ENCODE data around the gene ST7. TPM values are rescaled to one million over a fixed set of nuclear protein-coding genes. Genes with fewer than 3 reads are reported as not detected.

Gene ST7
- total and polyA plus RNA-seq, 2 of the 13 experiments (the other 11 are each of a cell fraction or from before 2014, with no cell fraction given) = 17.3 to 23.5 TPM

DNA sequence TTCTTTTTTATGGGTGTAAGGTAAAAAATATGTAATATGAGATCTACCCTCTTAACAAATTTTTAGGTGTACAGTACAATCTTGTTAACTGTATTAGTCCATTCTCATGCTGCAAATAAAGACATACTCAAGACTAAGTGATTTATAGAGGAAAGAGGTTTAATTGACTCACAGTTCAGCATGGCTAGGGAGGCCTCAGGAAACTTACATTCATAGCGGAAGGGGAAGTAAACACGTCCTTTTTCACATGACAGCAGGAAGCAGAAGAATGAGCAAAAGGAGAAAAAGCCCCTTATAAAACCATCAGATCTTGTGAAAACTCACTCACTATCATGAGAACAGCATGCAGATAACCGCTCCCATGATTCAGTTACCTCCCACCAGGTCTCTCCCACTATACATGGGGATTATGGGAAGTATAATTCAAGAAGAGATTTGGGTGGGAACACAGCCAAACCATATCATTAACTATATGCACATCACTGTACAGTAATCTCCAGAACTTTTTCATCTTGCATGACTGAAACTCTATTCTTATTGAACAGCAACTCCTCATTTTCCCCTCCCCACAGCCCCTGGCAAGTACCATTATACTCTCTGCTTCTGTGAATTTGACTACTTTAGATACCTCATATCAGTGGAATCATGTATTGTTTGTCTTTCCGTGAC lies 242.2 kb downstream of the ST7 start:
- POLR2A ChIA-PET = no interaction called here
- H3K4me3 ChIP-seq (replicated peaks in 1 of 3; ENCODE audit: insufficient read depth in 1 of 3, low read depth in 2 of 3, low read length in 3 of 3) = no peak overlapping the region
- no peaks in the 10 kb centered on the region for H3K9me3 ChIP-seq (ENCODE audit: low read length)
- BruUV-seq (replicated peaks) = no TSS peak
- H3K4me2 ChIP-seq (ENCODE audit: low read depth, low read length) = no peak overlapping the region
- H3K9ac ChIP-seq (ENCODE audit: insufficient read depth, low read depth, low read length) = no peak overlapping the region
- H3K27me3 ChIP-seq (ENCODE audit: control insufficient read depth in 1 of 2, insufficient read depth in 2 of 2, low read length in 2 of 2) = no peaks in the 10 kb centered on the region
- no peaks in the 10 kb centered on the region for H3K79me2 ChIP-seq (ENCODE audit: insufficient read depth, low read length)
- in situ Hi-C loops (cut with HindIII; ENCODE audit: extremely low pct_ligation_motif_present, low pct_unique_long_range_greater_than_20kb) = no loop called here
- no peak overlapping the region for H3K27ac ChIP-seq (ENCODE audit: extremely low read length, insufficient read depth, low read length)
- no peak overlapping the region for H2AFZ ChIP-seq (ENCODE audit: low read length)
- intact Hi-C loops (cut with micrococcal nuclease; ENCODE audit: unreplicated experiment) = no loop called here
- no peaks in the 10 kb centered on the region for H3K4me1 ChIP-seq (ENCODE audit: insufficient read depth, low read length)
- peaks cover 3 to 9% of the 10 kb centered on the region in 2 experiments; a peak in 2 of 5 replicates for H3K36me3 ChIP-seq (replicated peaks in 1 of 2; ENCODE audit: control insufficient read depth in 1 of 2, insufficient read depth in 2 of 2, low read length in 2 of 2)
- no peak for DNase-seq (ENCODE audit: low spot score)
- CTCF ChIA-PET (ENCODE audit: low intra/inter-chr PET ratio, low total read pairs) = no interaction called here
- ATAC-seq = no peak
- TF ChIP-seq, protein P1, sequence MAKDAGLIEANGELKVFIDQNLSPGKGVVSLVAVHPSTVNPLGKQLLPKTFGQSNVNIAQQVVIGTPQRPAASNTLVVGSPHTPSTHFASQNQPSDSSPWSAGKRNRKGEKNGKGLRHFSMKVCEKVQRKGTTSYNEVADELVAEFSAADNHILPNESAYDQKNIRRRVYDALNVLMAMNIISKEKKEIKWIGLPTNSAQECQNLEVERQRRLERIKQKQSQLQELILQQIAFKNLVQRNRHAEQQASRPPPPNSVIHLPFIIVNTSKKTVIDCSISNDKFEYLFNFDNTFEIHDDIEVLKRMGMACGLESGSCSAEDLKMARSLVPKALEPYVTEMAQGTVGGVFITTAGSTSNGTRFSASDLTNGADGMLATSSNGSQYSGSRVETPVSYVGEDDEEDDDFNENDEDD (CRISPR knock-in tag; IDR thresholded peaks at IDR 0.05; ENCODE audit: borderline replicate concordance) = no peak
- TF ChIP-seq ZMAT3 (CRISPR knock-in tag; conservative IDR thresholded peaks at IDR 0.05) = no peak
- TF ChIP-seq ZNF329 (CRISPR knock-in tag; IDR thresholded peaks at IDR 0.05; ENCODE audit: low read depth) = no peak
- no peak for TF ChIP-seq STAG1 (CRISPR knock-in tag; IDR thresholded peaks at IDR 0.05)
- TF ChIP-seq ZNF496 (CRISPR knock-in tag; IDR thresholded peaks at IDR 0.05; ENCODE audit: insufficient replicate concordance) = no peak
- TF ChIP-seq, protein P2, sequence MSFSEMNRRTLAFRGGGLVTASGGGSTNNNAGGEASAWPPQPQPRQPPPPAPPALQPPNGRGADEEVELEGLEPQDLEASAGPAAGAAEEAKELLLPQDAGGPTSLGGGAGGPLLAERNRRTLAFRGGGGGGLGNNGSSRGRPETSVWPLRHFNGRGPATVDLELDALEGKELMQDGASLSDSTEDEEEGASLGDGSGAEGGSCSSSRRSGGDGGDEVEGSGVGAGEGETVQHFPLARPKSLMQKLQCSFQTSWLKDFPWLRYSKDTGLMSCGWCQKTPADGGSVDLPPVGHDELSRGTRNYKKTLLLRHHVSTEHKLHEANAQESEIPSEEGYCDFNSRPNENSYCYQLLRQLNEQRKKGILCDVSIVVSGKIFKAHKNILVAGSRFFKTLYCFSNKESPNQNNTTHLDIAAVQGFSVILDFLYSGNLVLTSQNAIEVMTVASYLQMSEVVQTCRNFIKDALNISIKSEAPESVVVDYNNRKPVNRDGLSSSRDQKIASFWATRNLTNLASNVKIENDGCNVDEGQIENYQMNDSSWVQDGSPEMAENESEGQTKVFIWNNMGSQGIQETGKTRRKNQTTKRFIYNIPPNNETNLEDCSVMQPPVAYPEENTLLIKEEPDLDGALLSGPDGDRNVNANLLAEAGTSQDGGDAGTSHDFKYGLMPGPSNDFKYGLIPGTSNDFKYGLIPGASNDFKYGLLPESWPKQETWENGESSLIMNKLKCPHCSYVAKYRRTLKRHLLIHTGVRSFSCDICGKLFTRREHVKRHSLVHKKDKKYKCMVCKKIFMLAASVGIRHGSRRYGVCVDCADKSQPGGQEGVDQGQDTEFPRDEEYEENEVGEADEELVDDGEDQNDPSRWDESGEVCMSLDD (CRISPR knock-in tag; IDR thresholded peaks at IDR 0.05; ENCODE audit: borderline replicate concordance) = no peak
- TF ChIP-seq, protein P3, sequence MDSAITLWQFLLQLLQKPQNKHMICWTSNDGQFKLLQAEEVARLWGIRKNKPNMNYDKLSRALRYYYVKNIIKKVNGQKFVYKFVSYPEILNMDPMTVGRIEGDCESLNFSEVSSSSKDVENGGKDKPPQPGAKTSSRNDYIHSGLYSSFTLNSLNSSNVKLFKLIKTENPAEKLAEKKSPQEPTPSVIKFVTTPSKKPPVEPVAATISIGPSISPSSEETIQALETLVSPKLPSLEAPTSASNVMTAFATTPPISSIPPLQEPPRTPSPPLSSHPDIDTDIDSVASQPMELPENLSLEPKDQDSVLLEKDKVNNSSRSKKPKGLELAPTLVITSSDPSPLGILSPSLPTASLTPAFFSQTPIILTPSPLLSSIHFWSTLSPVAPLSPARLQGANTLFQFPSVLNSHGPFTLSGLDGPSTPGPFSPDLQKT (CRISPR knock-in tag; IDR thresholded peaks at IDR 0.05; ENCODE audit: borderline replicate concordance) = no peak
- no peak for TF ChIP-seq ZNF24 (IDR thresholded peaks at IDR 0.05)
- TF ChIP-seq TEAD2 (CRISPR knock-in tag; IDR thresholded peaks at IDR 0.05) = no peak
- TF ChIP-seq, protein P4, sequence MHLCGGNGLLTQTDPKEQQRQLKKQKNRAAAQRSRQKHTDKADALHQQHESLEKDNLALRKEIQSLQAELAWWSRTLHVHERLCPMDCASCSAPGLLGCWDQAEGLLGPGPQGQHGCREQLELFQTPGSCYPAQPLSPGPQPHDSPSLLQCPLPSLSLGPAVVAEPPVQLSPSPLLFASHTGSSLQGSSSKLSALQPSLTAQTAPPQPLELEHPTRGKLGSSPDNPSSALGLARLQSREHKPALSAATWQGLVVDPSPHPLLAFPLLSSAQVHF (CRISPR knock-in tag; IDR thresholded peaks at IDR 0.05) = no peak
- no peak for TF ChIP-seq SNAPC2 (CRISPR knock-in tag; IDR thresholded peaks at IDR 0.05)
- no peak for TF ChIP-seq ZNF260 (CRISPR knock-in tag; IDR thresholded peaks at IDR 0.05; ENCODE audit: borderline replicate concordance, low read depth)
- TF ChIP-seq SIN3A (IDR thresholded peaks at IDR 0.05; ENCODE audit: borderline replicate concordance, low read depth, low read length) = no peak
- TF ChIP-seq ZNF20 (CRISPR knock-in tag; IDR thresholded peaks at IDR 0.05) = no peak
- no peak for TF ChIP-seq SMAD1 (CRISPR knock-in tag; IDR thresholded peaks at IDR 0.05; ENCODE audit: borderline replicate concordance, low read depth)
- TF ChIP-seq MED8 (CRISPR knock-in tag; IDR thresholded peaks at IDR 0.05; ENCODE audit: insufficient replicate concordance) = no peak
- TF ChIP-seq KLF15 (CRISPR knock-in tag; IDR thresholded peaks at IDR 0.05; ENCODE audit: borderline replicate concordance) = no peak
- no peaks in the 10 kb centered on the region for H4K20me1 ChIP-seq (ENCODE audit: insufficient read depth, low read length)
- 98% methylated on average over 4 of the region's 4 CpGs for WGBS (ENCODE audit: low lambda C conversion rate)
- FAIRE-seq = no peak
